ENCODE data around the gene ASPDH. TPM values are rescaled to one million over a fixed set of nuclear protein-coding genes. Genes with fewer than 3 reads are reported as not detected.

Gene ASPDH
- total RNA-seq, 1 experiment from 2014 or later = not detected

- intact Hi-C loops (cut with micrococcal nuclease; ENCODE audit: unreplicated experiment) = no loop called here
- H3K4me3 ChIP-seq (ENCODE audit: low read depth in 2 of 2, low read length in 2 of 2) = no peak overlapping the region
- in situ Hi-C loops (cut with HindIII; ENCODE audit: low pct_unique_long_range_greater_than_20kb, low sequenced_read_pairs) = no loop called here
- no peak for DNase-seq (ENCODE audit: low read depth, low spot score)
- ATAC-seq = no peak
- H3K27me3 ChIP-seq (ENCODE audit: control insufficient read depth, insufficient read depth, low read length) = no peaks in the 10 kb centered on the region
- no TSS peak for BruUV-seq (replicated peaks)
- no peak overlapping the region for H3K27ac ChIP-seq (ENCODE audit: low read length)
- CTCF ChIA-PET = interaction anchor here (0.7 kb wide), 1 partner anchor 160 kb away, joined by 5 read pairs; the partner anchor contains the start of gene KCNC3
- H3K9me3 ChIP-seq (ENCODE audit: control insufficient read depth, insufficient read depth, low read depth, low read length) = no peaks in the 10 kb centered on the region; the same call in 1 of the 2 replicates
- POLR2A ChIA-PET = no interaction called here
- no peaks in the 10 kb centered on the region for H3K4me1 ChIP-seq (ENCODE audit: control insufficient read depth, insufficient read depth, low read length)
- no peak for TF ChIP-seq POLR2AphosphoS5 (IDR thresholded peaks at IDR 0.05; ENCODE audit: low read depth, low read length)
- no peaks in the 10 kb centered on the region for H3K36me3 ChIP-seq (ENCODE audit: control insufficient read depth, insufficient read depth, low read length)
These were observed 25.1 kb downstream of the ASPDH start for GRCh38 chr19:50488389-50489194.

DNA sequence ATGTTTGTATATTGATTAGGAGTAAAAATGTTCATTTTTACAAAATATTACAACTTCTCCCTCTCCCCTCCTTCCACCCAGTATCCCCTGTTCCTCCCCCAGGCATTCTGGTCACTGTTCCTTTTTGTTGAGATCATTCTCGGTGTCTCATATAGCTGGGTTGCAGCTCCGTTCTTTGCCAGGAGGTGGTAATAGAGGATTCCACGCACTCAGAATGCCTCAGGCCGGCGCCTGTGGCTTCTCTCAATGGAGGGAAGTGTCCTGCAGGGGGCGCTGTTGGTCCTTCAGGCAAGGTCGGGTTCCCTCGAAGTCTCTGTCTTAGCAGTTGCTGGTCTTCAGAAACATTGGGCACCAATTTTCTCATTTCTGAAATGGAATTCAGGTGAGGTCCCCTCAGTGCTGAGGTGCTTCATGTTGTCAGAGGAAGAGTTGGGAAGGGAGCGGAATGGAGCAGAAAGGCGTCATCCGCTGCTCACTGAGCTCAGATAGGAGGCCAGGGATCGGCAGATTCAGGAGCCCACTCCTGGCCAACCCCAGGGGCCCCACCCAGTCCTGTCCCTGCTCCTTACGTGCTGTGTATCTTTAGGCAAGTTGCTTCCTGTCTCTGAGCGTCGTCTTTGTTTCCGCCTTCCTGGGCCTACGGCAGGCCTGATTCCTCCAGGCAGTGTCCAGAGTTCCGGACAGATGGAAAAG lies 26.7 kb downstream of the ASPDH start:
- Histone ChIP-seq H3K36me3 (ENCODE audit: control insufficient read depth, insufficient read depth, low read length) (no peaks in the 10 kb centered on the region), H3K27me3 (ENCODE audit: control insufficient read depth, insufficient read depth, low read length) (no peaks in the 10 kb centered on the region), H3K27ac (ENCODE audit: low read length) (no peak overlapping the region), H3K4me3 (ENCODE audit: low read depth in 2 of 2, low read length in 2 of 2) (no peak overlapping the region), H3K4me1 (ENCODE audit: control insufficient read depth, insufficient read depth, low read length) (no peaks in the 10 kb centered on the region), H3K9me3 (ENCODE audit: control insufficient read depth, insufficient read depth, low read depth, low read length) (no peaks in the 10 kb centered on the region; the same call in 1 of the 2 replicates)
- TF ChIP-seq REST (IDR thresholded peaks at IDR 0.05; ENCODE audit: insufficient read depth in 1 of 2, low read depth in 2 of 2, low read length in 1 of 2) (no peak), SIN3A (IDR thresholded peaks at IDR 0.05; ENCODE audit: borderline replicate concordance, insufficient read depth, low read depth, low read length) (no peak), CTCF (IDR thresholded peaks at IDR 0.05) (peak; percentile 67), TCF7L2 (IDR thresholded peaks at IDR 0.05; ENCODE audit: low read depth, low read length) (no peak), POLR2AphosphoS5 (IDR thresholded peaks at IDR 0.05; ENCODE audit: low read depth, low read length) (no peak)
- ATAC-seq (no peak), DNase-seq (ENCODE audit: low read depth, low spot score) (no peak)
- in situ Hi-C loops (cut with HindIII; ENCODE audit: low pct_unique_long_range_greater_than_20kb, low sequenced_read_pairs) (no loop called here), intact Hi-C loops (cut with micrococcal nuclease; ENCODE audit: unreplicated experiment) (no loop called here)
- BruUV-seq (replicated peaks) = no TSS peak
- ChIA-PET POLR2A (no interaction called here), CTCF (no interaction called here)

All from Panc1 (cell line).